ENCODE results near the gene NUP155. TPM values are rescaled to one million over a fixed set of nuclear protein-coding genes. Genes with fewer than 3 reads are reported as not detected.

NUP155 gene
- total RNA-seq, 2 donors from 2014 or later = 68.6 to 75.3 TPM

GRCh38 chr5:37326536-37326935, 44.4 kb downstream of the NUP155 start:
- Histone ChIP-seq H3K9me3 (ENCODE audit: control insufficient read depth, low read length) (no peaks in the 10 kb centered on the region), H3K4me1 (ENCODE audit: control insufficient read depth, insufficient read depth, low read length) (no peaks in the 10 kb centered on the region), H3K36me3 (ENCODE audit: control insufficient read depth, insufficient read depth, low read length) (peaks cover 85% of the 10 kb centered on the region), H3K27ac (ENCODE audit: low read depth, low read length) (no peak overlapping the region), H3K27me3 (ENCODE audit: control insufficient read depth, insufficient read depth, low read length, poor library complexity, severe bottlenecking) (no peaks in the 10 kb centered on the region), H3K4me3 (ENCODE audit: low read length) (no peak overlapping the region), H3K9ac (ENCODE audit: extremely low read depth, low read length, poor library complexity, severe bottlenecking) (no peak overlapping the region)
- no peak for TF ChIP-seq CTCF (conservative IDR thresholded peaks at IDR 0.05)
- H3K27ac Mint-ChIP-seq = no peak overlapping the region
- H3K9me3 Mint-ChIP-seq = no peaks in the 10 kb centered on the region
- H3K4me3 Mint-ChIP-seq = no peak overlapping the region
- DNase-seq = no peak
- peaks cover 70% of the 10 kb centered on the region for H3K36me3 Mint-ChIP-seq (ENCODE audit: low read depth)
- no peaks in the 10 kb centered on the region for H3K4me1 Mint-ChIP-seq
- no peaks in the 10 kb centered on the region for H3K27me3 Mint-ChIP-seq (ENCODE audit: insufficient read depth)

GRCh38 chr5:37323607-37324006, 47.3 kb downstream of the NUP155 start:
- Mint-ChIP-seq H3K36me3 (ENCODE audit: low read depth) (peaks cover 73% of the 10 kb centered on the region), H3K4me1 (no peaks in the 10 kb centered on the region), H3K9me3 (no peaks in the 10 kb centered on the region), H3K27ac (no peak overlapping the region), H3K4me3 (no peak overlapping the region), H3K27me3 (ENCODE audit: insufficient read depth) (no peaks in the 10 kb centered on the region)
- no peak for DNase-seq
- Histone ChIP-seq H3K4me3 (ENCODE audit: low read length) (no peak overlapping the region), H3K27ac (ENCODE audit: low read depth, low read length) (no peak overlapping the region), H3K27me3 (ENCODE audit: control insufficient read depth, insufficient read depth, low read length, poor library complexity, severe bottlenecking) (no peaks in the 10 kb centered on the region), H3K9me3 (ENCODE audit: control insufficient read depth, low read length) (no peaks in the 10 kb centered on the region), H3K4me1 (ENCODE audit: control insufficient read depth, insufficient read depth, low read length) (no peaks in the 10 kb centered on the region), H3K9ac (ENCODE audit: extremely low read depth, low read length, poor library complexity, severe bottlenecking) (no peak overlapping the region), H3K36me3 (ENCODE audit: control insufficient read depth, insufficient read depth, low read length) (peaks cover 85% of the 10 kb centered on the region)
- no peak for TF ChIP-seq CTCF (conservative IDR thresholded peaks at IDR 0.05)
- WGBS, 2 experiments (ENCODE audit: insufficient coverage in 1 of 2, insufficient read length in 1 of 2) = 86 to 100% methylated on average over 1 of the region's 1 CpG

GRCh38 chr5:37319037-37319782, 51.7 kb downstream of the NUP155 start:
- Histone ChIP-seq H3K9ac (ENCODE audit: extremely low read depth, low read length, poor library complexity, severe bottlenecking) (no peak overlapping the region), H3K36me3 (ENCODE audit: control insufficient read depth, insufficient read depth, low read length) (peaks cover 80% of the 10 kb centered on the region), H3K4me3 (ENCODE audit: low read length) (no peak overlapping the region), H3K27me3 (ENCODE audit: control insufficient read depth, insufficient read depth, low read length, poor library complexity, severe bottlenecking) (no peaks in the 10 kb centered on the region), H3K4me1 (ENCODE audit: control insufficient read depth, insufficient read depth, low read length) (no peaks in the 10 kb centered on the region), H3K9me3 (ENCODE audit: control insufficient read depth, low read length) (no peaks in the 10 kb centered on the region), H3K27ac (ENCODE audit: low read depth, low read length) (no peak overlapping the region)
- TF ChIP-seq CTCF (conservative IDR thresholded peaks at IDR 0.05) = no peak
- H3K4me3 Mint-ChIP-seq = no peak overlapping the region
- H3K36me3 Mint-ChIP-seq (ENCODE audit: low read depth) = peaks cover 65% of the 10 kb centered on the region
- no peak for DNase-seq
- no peaks in the 10 kb centered on the region for H3K9me3 Mint-ChIP-seq
- WGBS, 2 experiments (ENCODE audit: insufficient coverage in 1 of 2, insufficient read length in 1 of 2) = 98 to 100% methylated on average over 2 to 3 of the region's 3 CpGs
- no peaks in the 10 kb centered on the region for H3K4me1 Mint-ChIP-seq
- no peaks in the 10 kb centered on the region for H3K27me3 Mint-ChIP-seq (ENCODE audit: insufficient read depth)
- no peak overlapping the region for H3K27ac Mint-ChIP-seq

Data from endodermal cell (in vitro differentiated cells).